GM23338 (cell line): ENCODE measurements around the gene MAN1B1. TPM values are rescaled to one million over a fixed set of nuclear protein-coding genes. Genes with fewer than 3 reads are reported as not detected.

Source experiments
- CREB1 ChIP-seq: fragments of 250-450 bp; sonication (Bioruptor Pico); IDR thresholded peaks from 2 replicates; pipeline ENCODE4 v1.5.0; 2020; ENCODE audit warnings: low read depth, mild to moderate bottlenecking, moderate library complexity
- EZH2 ChIP-seq: fragments of 200-600 bp; sonication (generic); IDR thresholded peaks from one replicate; pipeline ENCODE4 v1.8.0; 2017; ENCODE audit warnings: antibody characterized with exemption, mild to moderate bottlenecking, low read depth; ENCODE audit not compliant: unreplicated experiment
- EZH2phosphoT487 ChIP-seq: fragments of 200-600 bp; sonication (generic); IDR thresholded peaks from one replicate; pipeline ENCODE4 v1.8.1; 2018; ENCODE audit warnings: antibody characterized with exemption; ENCODE audit not compliant: unreplicated experiment
- JUNB ChIP-seq: IDR thresholded peaks from one replicate; pipeline ENCODE4 v1.6.1; 2016; ENCODE audit warnings: antibody characterized with exemption; ENCODE audit not compliant: unreplicated experiment
- NANOG ChIP-seq: IDR thresholded peaks from 2 replicates; pipeline ENCODE4 v1.6.1; 2016; ENCODE audit warnings: antibody characterized with exemption, borderline replicate concordance
- STAT1 ChIP-seq: IDR thresholded peaks from one replicate; pipeline ENCODE4 v1.6.1; 2016; ENCODE audit warnings: antibody characterized with exemption; ENCODE audit not compliant: unreplicated experiment
- ZNF331 ChIP-seq: fragments of 250-450 bp; sonication (Bioruptor Pico); IDR thresholded peaks from 2 replicates; pipeline ENCODE4 v1.5.0; 2020; ENCODE audit warnings: low read depth, mild to moderate bottlenecking, moderate library complexity
- polyA plus RNA-seq: library from polyadenylated mRNA; unstranded; fragments of >200 nt; fragmentation: Nextera tagmentation; extraction: Ambion mirVana; gene quantifications from 2 replicates; pipeline ENCODE4 v1.2.1, GENCODE V29; 2016
- total RNA-seq: library from RNA; depleted of rRNA; stranded (reverse); fragments of >200 nt; shearing (Covaris generic); gene quantifications from 2 replicates; pipeline ENCODE4 v1.2.3, GENCODE V29; 2014
- TF ChIP-seq, protein P1 (sequence below): fragments of 250-450 bp; sonication (Bioruptor Pico); IDR thresholded peaks from 2 replicates; pipeline ENCODE4 v1.5.0; 2020; ENCODE audit warnings: mild to moderate bottlenecking, moderate library complexity
- TF ChIP-seq, protein P2 (sequence below), 2 experiments: fragments of 200-600 bp in 1 of 2; sonication (generic) in 1 of 2; conservative IDR thresholded peaks; 2 replicates each; pipeline versions ENCODE4 v1.5.1 to v1.6.1; 2016 to 2017; ENCODE audit warnings: antibody characterized with exemption in 2 of 2, low read depth in 2 of 2, mild to moderate bottlenecking in 2 of 2, moderate library complexity in 1 of 2

Gene MAN1B1
- total and polyA plus RNA-seq, 2 experiments from 2014 or later = 15.7 to 39.9 TPM

DNA sequence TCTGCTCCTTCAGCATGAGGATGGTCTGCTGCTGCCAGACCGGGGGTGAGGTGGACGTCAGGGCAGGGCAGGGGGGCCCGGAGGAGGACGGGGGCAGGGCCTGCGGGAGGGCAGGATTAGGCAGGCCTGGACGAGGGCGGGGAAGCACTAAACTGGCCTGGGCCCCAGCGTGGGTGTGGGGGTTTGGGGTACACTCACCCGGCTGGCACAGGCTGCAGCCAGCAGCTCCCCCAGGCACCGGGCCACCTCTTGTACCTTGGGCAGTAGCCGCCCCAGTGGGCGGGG, 22.0 kb upstream of the MAN1B1 start (continued):
- TF ChIP-seq, protein P1, sequence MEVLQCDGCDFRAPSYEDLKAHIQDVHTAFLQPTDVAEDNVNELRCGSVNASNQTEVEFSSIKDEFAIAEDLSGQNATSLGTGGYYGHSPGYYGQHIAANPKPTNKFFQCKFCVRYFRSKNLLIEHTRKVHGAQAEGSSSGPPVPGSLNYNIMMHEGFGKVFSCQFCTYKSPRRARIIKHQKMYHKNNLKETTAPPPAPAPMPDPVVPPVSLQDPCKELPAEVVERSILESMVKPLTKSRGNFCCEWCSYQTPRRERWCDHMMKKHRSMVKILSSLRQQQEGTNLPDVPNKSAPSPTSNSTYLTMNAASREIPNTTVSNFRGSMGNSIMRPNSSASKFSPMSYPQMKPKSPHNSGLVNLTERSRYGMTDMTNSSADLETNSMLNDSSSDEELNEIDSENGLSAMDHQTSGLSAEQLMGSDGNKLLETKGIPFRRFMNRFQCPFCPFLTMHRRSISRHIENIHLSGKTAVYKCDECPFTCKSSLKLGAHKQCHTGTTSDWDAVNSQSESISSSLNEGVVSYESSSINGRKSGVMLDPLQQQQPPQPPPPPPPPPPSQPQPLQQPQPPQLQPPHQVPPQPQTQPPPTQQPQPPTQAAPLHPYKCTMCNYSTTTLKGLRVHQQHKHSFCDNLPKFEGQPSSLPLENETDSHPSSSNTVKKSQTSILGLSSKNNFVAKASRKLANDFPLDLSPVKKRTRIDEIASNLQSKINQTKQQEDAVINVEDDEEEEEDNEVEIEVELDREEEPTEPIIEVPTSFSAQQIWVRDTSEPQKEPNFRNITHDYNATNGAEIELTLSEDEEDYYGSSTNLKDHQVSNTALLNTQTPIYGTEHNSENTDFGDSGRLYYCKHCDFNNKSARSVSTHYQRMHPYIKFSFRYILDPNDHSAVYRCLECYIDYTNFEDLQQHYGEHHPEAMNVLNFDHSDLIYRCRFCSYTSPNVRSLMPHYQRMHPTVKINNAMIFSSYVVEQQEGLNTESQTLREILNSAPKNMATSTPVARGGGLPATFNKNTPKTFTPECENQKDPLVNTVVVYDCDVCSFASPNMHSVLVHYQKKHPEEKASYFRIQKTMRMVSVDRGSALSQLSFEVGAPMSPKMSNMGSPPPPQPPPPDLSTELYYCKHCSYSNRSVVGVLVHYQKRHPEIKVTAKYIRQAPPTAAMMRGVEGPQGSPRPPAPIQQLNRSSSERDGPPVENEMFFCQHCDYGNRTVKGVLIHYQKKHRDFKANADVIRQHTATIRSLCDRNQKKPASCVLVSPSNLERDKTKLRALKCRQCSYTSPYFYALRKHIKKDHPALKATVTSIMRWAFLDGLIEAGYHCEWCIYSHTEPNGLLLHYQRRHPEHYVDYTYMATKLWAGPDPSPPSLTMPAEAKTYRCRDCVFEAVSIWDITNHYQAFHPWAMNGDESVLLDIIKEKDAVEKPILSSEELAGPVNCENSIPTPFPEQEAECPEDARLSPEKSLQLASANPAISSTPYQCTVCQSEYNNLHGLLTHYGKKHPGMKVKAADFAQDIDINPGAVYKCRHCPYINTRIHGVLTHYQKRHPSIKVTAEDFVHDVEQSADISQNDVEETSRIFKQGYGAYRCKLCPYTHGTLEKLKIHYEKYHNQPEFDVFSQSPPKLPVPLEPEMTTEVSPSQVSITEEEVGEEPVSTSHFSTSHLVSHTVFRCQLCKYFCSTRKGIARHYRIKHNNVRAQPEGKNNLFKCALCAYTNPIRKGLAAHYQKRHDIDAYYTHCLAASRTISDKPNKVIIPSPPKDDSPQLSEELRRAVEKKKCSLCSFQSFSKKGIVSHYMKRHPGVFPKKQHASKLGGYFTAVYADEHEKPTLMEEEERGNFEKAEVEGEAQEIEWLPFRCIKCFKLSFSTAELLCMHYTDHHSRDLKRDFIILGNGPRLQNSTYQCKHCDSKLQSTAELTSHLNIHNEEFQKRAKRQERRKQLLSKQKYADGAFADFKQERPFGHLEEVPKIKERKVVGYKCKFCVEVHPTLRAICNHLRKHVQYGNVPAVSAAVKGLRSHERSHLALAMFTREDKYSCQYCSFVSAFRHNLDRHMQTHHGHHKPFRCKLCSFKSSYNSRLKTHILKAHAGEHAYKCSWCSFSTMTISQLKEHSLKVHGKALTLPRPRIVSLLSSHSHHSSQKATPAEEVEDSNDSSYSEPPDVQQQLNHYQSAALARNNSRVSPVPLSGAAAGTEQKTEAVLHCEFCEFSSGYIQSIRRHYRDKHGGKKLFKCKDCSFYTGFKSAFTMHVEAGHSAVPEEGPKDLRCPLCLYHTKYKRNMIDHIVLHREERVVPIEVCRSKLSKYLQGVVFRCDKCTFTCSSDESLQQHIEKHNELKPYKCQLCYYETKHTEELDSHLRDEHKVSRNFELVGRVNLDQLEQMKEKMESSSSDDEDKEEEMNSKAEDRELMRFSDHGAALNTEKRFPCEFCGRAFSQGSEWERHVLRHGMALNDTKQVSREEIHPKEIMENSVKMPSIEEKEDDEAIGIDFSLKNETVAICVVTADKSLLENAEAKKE (CRISPR knock-in tag) = no peak
- TF ChIP-seq CREB1 (CRISPR knock-in tag) (no peak), EZH2phosphoT487 (no peak), EZH2 (no peak), STAT1 (no peak), NANOG (no peak), JUNB (no peak), ZNF331 (CRISPR knock-in tag) (no peak)
- TF ChIP-seq, protein P2, sequence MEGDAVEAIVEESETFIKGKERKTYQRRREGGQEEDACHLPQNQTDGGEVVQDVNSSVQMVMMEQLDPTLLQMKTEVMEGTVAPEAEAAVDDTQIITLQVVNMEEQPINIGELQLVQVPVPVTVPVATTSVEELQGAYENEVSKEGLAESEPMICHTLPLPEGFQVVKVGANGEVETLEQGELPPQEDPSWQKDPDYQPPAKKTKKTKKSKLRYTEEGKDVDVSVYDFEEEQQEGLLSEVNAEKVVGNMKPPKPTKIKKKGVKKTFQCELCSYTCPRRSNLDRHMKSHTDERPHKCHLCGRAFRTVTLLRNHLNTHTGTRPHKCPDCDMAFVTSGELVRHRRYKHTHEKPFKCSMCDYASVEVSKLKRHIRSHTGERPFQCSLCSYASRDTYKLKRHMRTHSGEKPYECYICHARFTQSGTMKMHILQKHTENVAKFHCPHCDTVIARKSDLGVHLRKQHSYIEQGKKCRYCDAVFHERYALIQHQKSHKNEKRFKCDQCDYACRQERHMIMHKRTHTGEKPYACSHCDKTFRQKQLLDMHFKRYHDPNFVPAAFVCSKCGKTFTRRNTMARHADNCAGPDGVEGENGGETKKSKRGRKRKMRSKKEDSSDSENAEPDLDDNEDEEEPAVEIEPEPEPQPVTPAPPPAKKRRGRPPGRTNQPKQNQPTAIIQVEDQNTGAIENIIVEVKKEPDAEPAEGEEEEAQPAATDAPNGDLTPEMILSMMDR (conservative IDR thresholded peaks at IDR 0.05; ENCODE audit: low read depth in 2 of 2) = no peak
